OCI-LY3 (cell line): Measurements from ENCODE around the gene MAP6D1.
A peak's percentile ranks its signal among the peaks of the same experiment; 100 is the strongest.

Source experiments
- H2AFZ ChIP-seq: fragments of 200-600, 300-600 bp; shearing (Covaris generic); 2 replicates; pipeline ENCODE4 v1.6.0; 2014; ENCODE audit warnings: antibody characterized with exemption, low read depth, low read length
- H3K27ac ChIP-seq: fragments of 200-600, 300-600 bp; sonication (generic); 2 replicates; pipeline ENCODE4 v1.5.1; 2014; ENCODE audit warnings: mild to moderate bottlenecking, low read length, moderate library complexity, mixed read lengths
- H3K27me3 ChIP-seq: fragments of 200-600, 300-600 bp; sonication (generic); 2 replicates; pipeline ENCODE4 v1.6.1; 2014; ENCODE audit warnings: low read depth, low read length, mixed read lengths
- H3K36me3 ChIP-seq: fragments of 200-600, 300-600 bp; sonication (generic); replicated peaks from 2 replicates; pipeline ENCODE3; 2014; ENCODE audit warnings: low read depth, low read length, mixed read lengths
- H3K4me1 ChIP-seq: fragments of 300-600, 200-600 bp; sonication (generic); 2 replicates; pipeline ENCODE4 v1.6.1; 2014; ENCODE audit warnings: low read length, mixed read lengths
- H3K4me2 ChIP-seq: fragments of 200-600, 300-600 bp; sonication (generic); 2 replicates; pipeline ENCODE4 v1.6.1; 2014; ENCODE audit warnings: low read length, mixed read lengths
- H3K4me3 ChIP-seq: fragments of 300-600, 200-600 bp; sonication (generic); 2 replicates; pipeline ENCODE4 v1.5.1; 2014; ENCODE audit warnings: antibody characterized with exemption, mild to moderate bottlenecking, low read length, moderate library complexity
- H3K79me2 ChIP-seq: fragments of 300-600, 200-600 bp; shearing (Covaris generic); 2 replicates; pipeline ENCODE4 v1.6.1; 2014; ENCODE audit warnings: mild to moderate bottlenecking, low read length, mixed read lengths
- H3K9ac ChIP-seq: fragments of 300-600, 200-600 bp; shearing (Covaris generic); 2 replicates; pipeline ENCODE4 v1.6.0; 2014; ENCODE audit warnings: mild to moderate bottlenecking, low read length, moderate library complexity
- H3K9me3 ChIP-seq: fragments of 200-600, 300-600 bp; shearing (Covaris generic); 2 replicates; pipeline ENCODE4 v1.6.1; 2014; ENCODE audit warnings: low read length, mixed read lengths; ENCODE audit not compliant: insufficient read depth
- H4K20me1 ChIP-seq: fragments of 200-600, 300-600 bp; sonication (generic); 2 replicates; pipeline ENCODE4 v1.6.1; 2016; ENCODE audit warnings: low read length, mixed read lengths; ENCODE audit not compliant: insufficient read depth
- EZH2phosphoT487 ChIP-seq: fragments of 200-600 bp; shearing (Covaris generic); IDR thresholded peaks from 2 replicates; pipeline ENCODE4 v1.6.1; 2018; ENCODE audit warnings: antibody characterized with exemption, mixed run types, low read depth
- TF ChIP-seq, protein P1 (sequence below): fragments of 200-600, 300-600 bp; sonication (generic); IDR thresholded peaks from 2 replicates; pipeline ENCODE4 v1.5.1; 2014; ENCODE audit warnings: antibody characterized with exemption, low read length, low read depth

Gene MAP6D1

DNA sequence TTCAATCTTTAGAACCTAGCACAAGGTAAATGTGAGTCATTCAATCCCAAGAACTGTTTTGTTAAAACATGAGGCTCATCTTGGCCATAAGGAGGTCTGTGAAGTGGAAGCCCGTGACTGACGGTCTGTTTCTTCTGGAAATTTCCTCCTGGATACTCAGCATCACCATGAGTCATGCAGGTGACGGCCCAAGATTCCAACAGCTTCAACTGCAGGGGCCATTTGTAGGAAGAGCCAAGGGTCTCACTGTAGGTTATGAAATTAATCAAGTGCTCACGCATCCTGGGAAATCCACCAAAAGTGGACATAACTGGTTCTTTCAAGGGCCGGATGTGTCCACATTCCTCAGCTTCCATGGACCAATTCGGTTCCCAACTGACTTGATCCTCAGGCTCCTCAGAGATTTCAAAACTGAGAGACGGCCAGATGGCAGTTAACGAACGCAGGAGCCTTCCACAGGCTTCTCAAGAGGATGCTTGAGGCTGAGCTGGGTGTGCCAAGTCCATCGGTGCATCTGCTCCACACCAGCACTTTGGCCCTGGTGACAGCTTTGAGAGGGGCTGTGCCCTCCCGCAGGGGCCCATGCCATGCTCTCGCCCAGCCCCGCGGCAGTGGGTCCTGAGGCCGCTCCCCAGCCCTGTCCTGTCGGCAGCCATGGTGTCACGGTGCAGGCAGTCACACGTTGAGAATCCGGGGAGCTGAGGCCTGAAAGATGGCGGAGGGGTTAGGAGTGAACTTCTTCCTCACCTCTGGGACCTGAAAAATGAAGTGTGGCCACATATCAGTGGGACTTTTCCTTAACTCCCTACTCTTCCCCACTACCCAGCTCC lies 8.5 kb downstream of the MAP6D1 start:
- no peak overlapping the region for H3K27ac ChIP-seq

DNA sequence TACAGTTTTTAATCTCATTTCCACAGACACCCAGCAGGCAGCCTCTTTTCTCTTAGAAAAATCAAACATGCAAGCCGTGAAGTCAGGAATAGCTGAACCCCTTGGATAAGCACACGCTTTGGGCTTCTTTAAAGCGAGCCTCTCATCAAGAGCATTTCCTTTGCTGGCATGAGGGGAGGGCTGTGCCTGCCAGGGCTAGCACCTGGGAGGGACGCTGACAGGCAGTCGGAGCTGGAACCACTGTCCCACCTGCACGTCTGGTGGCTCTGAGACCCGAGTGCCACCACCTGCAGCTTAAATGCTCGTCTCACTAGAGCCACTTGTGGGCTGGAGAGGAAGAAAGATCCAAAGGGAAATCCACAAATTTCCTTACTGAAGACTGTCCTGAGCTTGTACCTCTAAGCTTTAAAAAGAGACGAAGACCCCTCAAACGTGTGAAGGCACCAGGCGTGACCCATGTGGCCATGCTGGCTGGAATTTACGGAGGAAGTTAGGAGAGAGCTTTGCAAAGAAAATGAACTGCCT lies 9.4 kb downstream of the MAP6D1 start:
- peaks cover 6% of the 10 kb centered on the region; the same call in 1 of the 2 replicates for H4K20me1 ChIP-seq
- H3K9me3 ChIP-seq: no peaks in the 10 kb centered on the region
- H3K4me1 ChIP-seq: peaks cover 12% of the 10 kb centered on the region
- H3K9ac ChIP-seq: no peak overlapping the region
- no peak overlapping the region for H3K4me3 ChIP-seq
- H2AFZ ChIP-seq: no peak overlapping the region
- no peaks in the 10 kb centered on the region for H3K27me3 ChIP-seq
- TF ChIP-seq EZH2phosphoT487: no peak
- TF ChIP-seq, protein P1, sequence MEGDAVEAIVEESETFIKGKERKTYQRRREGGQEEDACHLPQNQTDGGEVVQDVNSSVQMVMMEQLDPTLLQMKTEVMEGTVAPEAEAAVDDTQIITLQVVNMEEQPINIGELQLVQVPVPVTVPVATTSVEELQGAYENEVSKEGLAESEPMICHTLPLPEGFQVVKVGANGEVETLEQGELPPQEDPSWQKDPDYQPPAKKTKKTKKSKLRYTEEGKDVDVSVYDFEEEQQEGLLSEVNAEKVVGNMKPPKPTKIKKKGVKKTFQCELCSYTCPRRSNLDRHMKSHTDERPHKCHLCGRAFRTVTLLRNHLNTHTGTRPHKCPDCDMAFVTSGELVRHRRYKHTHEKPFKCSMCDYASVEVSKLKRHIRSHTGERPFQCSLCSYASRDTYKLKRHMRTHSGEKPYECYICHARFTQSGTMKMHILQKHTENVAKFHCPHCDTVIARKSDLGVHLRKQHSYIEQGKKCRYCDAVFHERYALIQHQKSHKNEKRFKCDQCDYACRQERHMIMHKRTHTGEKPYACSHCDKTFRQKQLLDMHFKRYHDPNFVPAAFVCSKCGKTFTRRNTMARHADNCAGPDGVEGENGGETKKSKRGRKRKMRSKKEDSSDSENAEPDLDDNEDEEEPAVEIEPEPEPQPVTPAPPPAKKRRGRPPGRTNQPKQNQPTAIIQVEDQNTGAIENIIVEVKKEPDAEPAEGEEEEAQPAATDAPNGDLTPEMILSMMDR: no peak
- no peaks in the 10 kb centered on the region for H3K79me2 ChIP-seq
- peak overlapping the region; percentile 16; the same call in 1 of the 2 replicates for H3K4me2 ChIP-seq
- H3K36me3 ChIP-seq: peaks cover 16% of the 10 kb centered on the region
- H3K27ac ChIP-seq: no peak overlapping the region

More for the DNA sequence above, 8.5 kb downstream of the MAP6D1 start:
- no peak overlapping the region for H3K4me3 ChIP-seq
- H3K9ac ChIP-seq: no peak overlapping the region
- no peak overlapping the region for H2AFZ ChIP-seq
- H3K4me1 ChIP-seq: peaks cover 12% of the 10 kb centered on the region
- H3K9me3 ChIP-seq: no peaks in the 10 kb centered on the region
- H3K4me2 ChIP-seq: no peak overlapping the region
- H3K79me2 ChIP-seq: no peaks in the 10 kb centered on the region
- H3K27me3 ChIP-seq: no peaks in the 10 kb centered on the region
- H4K20me1 ChIP-seq: peaks cover 6% of the 10 kb centered on the region; the same call in 1 of the 2 replicates
- H3K36me3 ChIP-seq: peaks cover 9% of the 10 kb centered on the region
- no peak for TF ChIP-seq EZH2phosphoT487
- TF ChIP-seq, protein P1: no peak

DNA sequence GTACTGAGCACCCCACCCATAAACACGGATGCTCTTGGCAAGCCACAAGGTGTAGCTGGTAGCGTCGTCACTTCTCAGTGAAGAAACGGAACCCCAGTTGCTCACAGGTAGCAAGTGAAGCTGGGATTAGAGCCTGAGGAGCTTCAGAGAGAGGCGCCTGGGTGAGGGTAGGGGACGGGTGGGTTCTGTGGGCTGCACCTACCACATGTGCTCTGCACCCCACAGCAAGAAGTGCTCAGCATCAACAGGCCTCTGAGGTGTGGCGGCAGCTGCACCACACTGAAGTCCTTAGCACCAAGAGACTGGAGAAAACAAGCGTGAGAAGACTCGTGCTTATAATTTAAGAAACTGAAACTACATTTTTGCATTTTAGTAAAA lies 9.8 kb downstream of the MAP6D1 start:
- TF ChIP-seq EZH2phosphoT487: no peak
- TF ChIP-seq, protein P1: no peak
- H3K79me2 ChIP-seq: no peaks in the 10 kb centered on the region
- H3K4me3 ChIP-seq: no peak overlapping the region
- no peak overlapping the region for H3K27ac ChIP-seq
- peaks cover 12% of the 10 kb centered on the region for H3K4me1 ChIP-seq
- H3K4me2 ChIP-seq: 0 out of 2 replicates have a peak overlapping the region, but pooled peaks have one; percentile 16
- peaks cover 6% of the 10 kb centered on the region; the same call in 1 of the 2 replicates for H4K20me1 ChIP-seq
- H2AFZ ChIP-seq: no peak overlapping the region
- H3K9me3 ChIP-seq: no peaks in the 10 kb centered on the region
- H3K27me3 ChIP-seq: no peaks in the 10 kb centered on the region
- peaks cover 21% of the 10 kb centered on the region for H3K36me3 ChIP-seq
- no peak overlapping the region for H3K9ac ChIP-seq

DNA sequence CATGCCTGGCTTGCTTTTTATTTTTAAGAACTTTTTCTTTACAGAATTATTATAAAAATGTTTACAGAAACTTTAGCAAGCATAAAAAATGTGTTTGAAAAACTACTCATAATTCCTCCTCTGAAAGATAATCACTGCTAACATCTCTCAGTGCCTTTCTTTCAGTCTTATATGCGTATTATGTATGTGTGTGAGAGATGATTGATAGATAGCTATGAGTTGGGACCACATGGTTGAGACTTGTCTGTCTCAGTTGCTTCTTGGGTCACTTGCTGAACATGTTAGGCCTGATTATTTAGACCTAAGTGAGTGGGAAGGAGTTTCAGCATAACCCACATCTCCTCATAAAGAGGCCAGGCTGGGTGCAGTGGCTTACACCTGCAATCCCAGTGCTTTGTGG lies 11.1 kb downstream of the MAP6D1 start:
- no peak overlapping the region for H3K27ac ChIP-seq
- H3K4me3 ChIP-seq: no peak overlapping the region
- H3K27me3 ChIP-seq: no peaks in the 10 kb centered on the region
- H3K36me3 ChIP-seq: peaks cover 34% of the 10 kb centered on the region
- no peak overlapping the region for H3K4me2 ChIP-seq
- H2AFZ ChIP-seq: no peak overlapping the region
- TF ChIP-seq EZH2phosphoT487: no peak
- TF ChIP-seq, protein P1: no peak
- peaks cover 12% of the 10 kb centered on the region for H3K4me1 ChIP-seq
- no peaks in the 10 kb centered on the region for H3K79me2 ChIP-seq
- no peak overlapping the region for H3K9ac ChIP-seq
- peaks cover 6% of the 10 kb centered on the region; the same call in 1 of the 2 replicates for H4K20me1 ChIP-seq
- H3K9me3 ChIP-seq: no peaks in the 10 kb centered on the region
